GM13977 (cell line): ENCODE data around the gene PPIG.

Experiments
- DNase-seq: peaks from one replicate; pipeline ENCODE4 v3.0.0; 2012; ENCODE audit warnings: low spot score
- CTCF ChIP-seq: IDR thresholded peaks from 2 replicates; pipeline ENCODE4 v1.5.1; 2012; ENCODE audit warnings: mild to moderate bottlenecking, control low read depth; ENCODE audit not compliant: insufficient read depth; ENCODE audit errors: extremely low read depth, missing control alignments
- in situ Hi-C: fragments of 300-500 bp; cut with MboI; formaldehyde crosslinking; loops from one replicate; pipeline ENCODE4 v1.12.0; 2022; ENCODE audit warnings: low sequenced_read_pairs, low pct_unique_long_range_greater_than_20kb, mixed read lengths, inconsistent platforms; ENCODE audit not compliant: unreplicated experiment

PPIG gene

GRCh38 chr2:169641464-169641863 lies 57.3 kb downstream of the PPIG start:
- in situ Hi-C loops, result no loop called here
- no peak for DNase-seq
- no peak for TF ChIP-seq CTCF

- no peak for DNase-seq
- in situ Hi-C loops, result no loop called here
- no peak for TF ChIP-seq CTCF
Measured at GRCh38 chr2:169644173-169644572, 60.0 kb downstream of the PPIG start.

GRCh38 chr2:169647496-169647895 lies 63.3 kb downstream of the PPIG start:
- TF ChIP-seq CTCF, result no peak
- DNase-seq, result no peak
- in situ Hi-C loops, result no loop called here

- DNase-seq, result no peak
- no peak for TF ChIP-seq CTCF
- in situ Hi-C loops, result no loop called here
Measured at GRCh38 chr2:169649278-169649677, 65.1 kb downstream of the PPIG start.

DNA sequence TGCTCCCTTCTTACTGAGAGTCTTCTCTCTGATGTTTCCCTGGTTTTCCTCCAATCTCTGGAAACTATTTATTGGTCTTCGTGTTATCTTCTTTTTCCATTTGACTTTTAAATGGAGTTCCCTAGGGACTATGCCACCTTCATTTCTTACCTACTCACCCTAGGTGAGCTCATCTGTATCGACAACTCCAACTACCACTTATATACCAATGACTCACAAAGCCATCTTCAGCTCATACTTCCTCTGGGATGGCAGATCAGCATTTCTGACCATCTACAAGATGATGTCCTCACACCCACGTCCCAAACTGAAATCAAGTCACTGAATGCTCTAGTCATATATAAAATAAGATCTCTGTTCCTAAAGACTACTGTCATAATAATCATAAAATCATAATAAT lies 69.5 kb downstream of the PPIG start:
- no peak for DNase-seq

GRCh38 chr2:169656164-169656563 lies 72.0 kb downstream of the PPIG start:
- TF ChIP-seq CTCF, result no peak
- in situ Hi-C loops, result no loop called here

More for the DNA sequence above, 69.5 kb downstream of the PPIG start:
- no peak for TF ChIP-seq CTCF
- in situ Hi-C loops, result no loop called here

DNA sequence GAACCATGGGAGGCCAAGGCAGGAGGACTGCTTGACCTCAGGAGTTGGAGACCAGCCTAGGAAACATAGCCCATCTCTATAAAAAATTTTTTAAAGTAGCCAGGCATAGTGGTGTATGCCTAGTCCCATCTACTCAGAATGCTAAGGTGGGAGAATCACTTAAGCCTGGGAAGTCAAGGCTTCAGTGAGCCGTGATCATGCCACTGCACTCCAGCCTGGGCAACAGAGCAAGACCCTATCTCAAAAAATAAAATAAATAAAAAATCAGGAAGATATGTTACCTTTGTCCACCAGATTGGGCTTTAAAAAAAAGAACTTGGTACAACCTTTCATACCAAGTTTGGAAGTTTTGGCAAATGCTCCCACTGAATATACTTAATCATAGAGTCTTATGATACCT lies 74.7 kb downstream of the PPIG start:
- in situ Hi-C loops, result no loop called here
- no peak for TF ChIP-seq CTCF
- no peak for DNase-seq

More at GRCh38 chr2:169656164-169656563, 72.0 kb downstream of the PPIG start:
- DNase-seq, result no peak
